HG02610 (cell line): Measurements from ENCODE around the gene SCNN1A.

ENCODE experiments used
- ATAC-seq: cut with Tn5 transposase; IDR thresholded peaks from one replicate; pipeline ENCODE4 v1.9.1; 2021; ENCODE audit warnings: mild to moderate bottlenecking, moderate library complexity; ENCODE audit not compliant: unreplicated experiment

Gene SCNN1A

DNA sequence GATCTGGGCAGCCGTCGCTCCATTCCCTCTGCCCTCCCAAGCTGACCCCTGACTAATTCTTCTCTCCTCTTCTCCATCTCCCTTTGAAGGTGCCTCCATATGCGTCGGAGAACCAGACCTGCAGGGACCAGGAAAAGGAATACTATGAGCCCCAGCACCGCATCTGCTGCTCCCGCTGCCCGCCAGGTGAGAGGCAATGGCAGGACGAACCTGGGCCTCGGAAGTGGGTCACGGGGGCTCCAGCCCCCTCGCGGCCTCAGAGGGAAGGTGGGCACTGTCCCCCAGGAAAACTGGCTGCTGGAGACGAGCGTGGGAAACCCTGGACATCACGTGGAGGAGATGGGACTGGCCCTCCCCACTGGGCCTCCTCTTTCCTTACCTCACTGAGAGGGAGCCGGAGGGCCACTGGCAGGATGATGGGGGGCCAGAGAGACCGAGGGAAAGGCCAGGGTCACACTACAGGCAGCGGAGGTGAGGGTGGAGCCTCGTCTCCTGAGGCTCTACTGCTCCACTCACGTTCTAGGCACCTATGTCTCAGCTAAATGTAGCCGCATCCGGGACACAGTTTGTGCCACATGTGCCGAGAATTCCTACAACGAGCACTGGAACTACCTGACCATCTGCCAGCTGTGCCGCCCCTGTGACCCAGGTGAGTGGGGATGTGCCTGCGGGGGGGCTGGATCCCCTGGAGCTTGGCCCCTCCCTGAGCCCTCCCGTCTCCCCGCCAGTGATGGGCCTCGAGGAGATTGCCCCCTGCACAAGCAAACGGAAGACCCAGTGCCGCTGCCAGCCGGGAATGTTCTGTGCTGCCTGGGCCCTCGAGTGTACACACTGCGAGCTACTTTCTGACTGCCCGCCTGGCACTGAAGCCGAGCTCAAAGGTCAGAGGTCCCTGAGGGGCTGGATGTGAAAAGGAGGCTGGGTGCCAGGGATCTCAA, 9.4 kb upstream of the SCNN1A start:
- ATAC-seq: no peak

DNA sequence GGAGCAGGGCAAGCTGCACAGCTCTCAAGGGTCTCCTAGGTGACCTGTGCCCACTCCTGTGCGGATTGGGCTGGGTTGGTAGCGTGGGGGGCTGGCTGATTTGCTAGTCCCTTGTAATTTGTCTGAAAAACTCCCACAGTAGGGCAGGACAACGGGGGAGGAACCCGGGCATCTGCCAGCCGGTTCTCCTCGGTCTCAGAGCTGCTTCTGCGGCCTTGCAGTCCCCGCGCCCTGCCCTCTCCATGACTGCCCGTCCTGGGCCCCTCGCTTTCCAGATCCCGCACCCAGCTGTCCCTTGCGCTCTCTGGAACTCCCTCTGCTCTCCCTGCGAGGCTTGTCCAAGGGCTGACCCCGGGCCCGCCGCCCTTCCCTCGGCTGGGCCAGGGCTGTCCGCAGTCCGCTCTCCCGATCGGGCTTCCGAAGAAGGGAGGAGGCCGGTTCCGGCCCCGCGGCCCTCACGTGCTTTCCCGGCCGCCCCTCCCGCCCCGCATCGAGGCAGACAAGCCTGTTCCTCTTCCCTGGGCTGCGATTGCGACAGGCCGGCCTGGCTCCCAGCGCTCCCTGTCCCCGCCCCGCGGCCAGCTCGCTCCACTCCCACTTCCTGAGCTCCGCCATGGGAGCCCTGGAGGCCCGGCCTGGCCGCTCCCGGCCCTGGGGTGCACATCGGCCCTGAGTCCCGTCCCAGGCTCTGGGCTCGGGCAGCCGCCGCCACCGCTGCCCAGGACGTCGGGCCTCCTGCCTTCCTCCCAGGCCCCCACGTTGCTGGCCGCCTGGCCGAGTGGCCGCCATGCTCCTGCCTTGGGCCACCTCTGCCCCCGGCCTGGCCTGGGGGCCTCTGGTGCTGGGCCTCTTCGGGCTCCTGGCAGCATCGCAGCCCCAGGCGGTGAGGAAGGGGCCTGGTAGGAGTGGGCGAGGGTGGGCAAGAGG, 8.5 kb upstream of the SCNN1A start, which contains the start of gene LTBR:
Gene LTBR, plus strand, starts transcription at position 591 of the 927 bp plus-strand sequence. Its CDS starts 197 bp downstream, at position 788.
- no peak for ATAC-seq

DNA sequence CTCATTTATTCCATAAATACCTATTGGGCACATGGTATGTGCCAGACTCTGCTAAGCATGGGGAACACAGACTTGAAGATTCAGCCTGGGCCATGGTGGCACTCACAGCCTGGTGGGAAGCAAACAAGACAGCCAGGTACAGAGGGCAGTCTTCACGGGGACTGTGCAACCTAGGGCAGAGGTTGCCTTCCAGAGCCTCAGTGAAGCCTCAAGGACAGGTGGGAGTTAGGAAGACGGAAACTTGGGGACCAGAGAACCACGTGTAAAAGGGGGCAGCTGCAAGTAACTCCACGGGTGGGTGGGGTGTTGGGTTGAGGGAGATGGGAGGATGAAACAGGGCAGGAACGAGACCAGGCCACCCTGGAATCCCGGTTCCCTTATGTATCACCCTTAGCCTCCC, 7.6 kb upstream of the SCNN1A start:
- no peak for ATAC-seq

DNA sequence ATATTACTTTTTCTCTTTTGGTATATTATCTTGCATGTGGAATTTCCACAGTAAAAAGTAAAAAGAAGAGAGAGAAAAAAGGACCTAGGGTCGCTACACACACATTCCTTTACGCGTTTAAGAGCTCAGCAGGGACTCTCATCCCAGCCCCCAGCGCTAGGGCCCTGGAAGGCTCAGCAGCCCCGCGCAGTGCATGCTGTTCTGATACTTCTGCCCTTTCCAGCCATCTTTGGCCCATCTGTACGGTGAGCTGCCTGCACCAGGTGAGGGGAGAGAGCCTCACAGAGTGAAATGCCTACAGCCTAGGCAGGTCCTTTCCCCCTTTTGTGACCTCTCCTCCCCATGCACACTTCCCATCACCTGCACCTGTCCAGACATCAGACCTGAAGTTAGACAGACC, 7.0 kb upstream of the SCNN1A start:
- no peak for ATAC-seq

DNA sequence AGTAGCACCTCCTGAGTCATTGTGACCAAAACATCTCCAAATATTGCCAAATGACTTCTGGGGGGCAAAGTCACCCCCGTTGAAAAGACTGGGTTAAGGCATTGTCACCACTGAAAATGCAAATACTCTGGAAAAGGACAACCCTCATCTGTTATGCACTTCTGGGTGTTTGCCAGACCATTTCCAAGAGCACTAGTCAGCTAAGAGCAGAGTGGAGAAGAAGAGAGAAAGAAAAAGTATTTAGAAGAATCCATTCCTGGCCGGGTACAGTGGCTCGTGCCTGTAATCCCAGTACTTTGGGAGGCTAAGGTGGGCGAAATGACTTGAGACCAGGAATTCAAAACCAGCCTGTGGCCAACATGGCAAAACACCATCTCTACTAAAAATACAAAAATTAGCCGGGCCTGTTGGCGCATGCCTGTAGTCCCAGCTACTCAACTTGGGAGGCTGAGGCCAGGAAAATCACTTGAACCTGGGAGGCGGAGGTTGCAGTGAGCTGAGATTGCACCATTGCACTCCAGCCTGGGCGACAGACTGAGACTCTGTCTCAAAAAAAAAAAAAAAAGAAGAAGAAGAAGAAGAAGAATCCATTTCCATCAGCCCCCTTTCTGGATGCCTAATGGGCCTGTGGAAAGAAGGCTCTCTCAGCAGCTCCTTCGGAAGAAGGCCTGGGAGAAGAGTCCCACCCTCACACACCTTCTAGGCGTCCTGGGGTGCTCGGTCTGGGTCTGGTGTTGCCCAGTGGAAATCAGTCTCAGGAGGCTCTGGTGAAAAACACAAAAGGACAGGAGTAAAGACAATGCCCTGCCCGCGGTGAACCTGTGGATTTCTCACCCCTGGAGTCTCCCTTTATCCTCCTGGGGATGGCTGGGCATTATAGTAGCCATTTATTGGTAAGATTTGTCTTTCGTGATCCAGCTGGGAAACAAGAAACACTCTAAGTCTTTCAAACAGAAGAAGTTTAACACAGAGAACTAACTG, 5.1 kb upstream of the SCNN1A start:
- ATAC-seq: no peak

DNA sequence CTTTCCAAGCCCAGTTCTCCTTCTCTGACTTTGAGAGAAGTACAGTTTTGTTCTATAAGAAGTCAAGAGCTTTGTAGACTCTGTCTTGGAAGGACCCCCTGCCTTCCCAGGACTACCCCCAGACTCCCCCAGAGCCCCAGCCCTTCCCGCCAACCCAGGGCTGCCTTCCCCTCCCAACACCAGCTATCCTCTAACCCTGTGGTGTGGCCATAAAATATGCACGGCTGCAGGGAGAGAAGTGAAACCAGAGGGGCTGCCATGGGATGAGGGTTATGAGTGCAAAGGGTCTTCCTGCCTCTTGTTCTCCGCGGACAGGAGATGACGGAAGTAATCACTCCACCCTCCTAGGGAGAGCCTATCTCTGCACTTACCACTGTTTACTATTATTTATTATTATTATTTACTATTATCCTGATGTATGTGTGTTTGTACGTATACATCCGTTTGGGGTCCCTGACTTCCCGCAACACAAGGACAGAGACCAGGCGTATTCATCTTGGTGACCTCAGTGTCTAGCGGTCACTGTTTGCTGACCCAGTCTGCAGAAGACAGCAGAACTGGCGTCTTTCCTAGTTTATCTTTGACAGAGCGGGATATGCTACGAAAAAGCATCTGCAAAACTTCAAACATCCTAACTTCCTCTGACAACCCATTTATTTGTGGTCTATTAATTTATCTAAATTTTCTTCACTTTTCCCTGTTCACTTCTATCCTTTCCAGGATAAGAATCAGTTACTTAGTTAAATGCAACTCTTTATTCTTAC, 3.5 kb upstream of the SCNN1A start:
- ATAC-seq: no peak

DNA sequence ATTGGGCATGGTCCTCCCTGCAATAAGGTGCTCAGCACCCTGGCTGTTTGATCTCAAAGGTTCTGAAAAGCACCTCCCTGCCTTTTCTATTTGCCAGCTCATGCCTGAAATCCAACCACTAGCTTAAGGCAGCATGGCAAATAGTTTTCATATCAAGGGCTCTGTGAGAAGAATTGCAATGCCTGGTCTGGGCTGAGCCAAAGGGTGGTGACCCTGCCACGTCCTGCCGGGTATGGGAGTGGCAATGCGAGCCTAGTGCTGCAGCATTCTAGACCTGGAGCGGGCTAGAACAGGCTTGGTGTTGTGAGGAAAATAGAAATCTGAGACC, 2.3 kb upstream of the SCNN1A start:
- ATAC-seq: no peak

DNA sequence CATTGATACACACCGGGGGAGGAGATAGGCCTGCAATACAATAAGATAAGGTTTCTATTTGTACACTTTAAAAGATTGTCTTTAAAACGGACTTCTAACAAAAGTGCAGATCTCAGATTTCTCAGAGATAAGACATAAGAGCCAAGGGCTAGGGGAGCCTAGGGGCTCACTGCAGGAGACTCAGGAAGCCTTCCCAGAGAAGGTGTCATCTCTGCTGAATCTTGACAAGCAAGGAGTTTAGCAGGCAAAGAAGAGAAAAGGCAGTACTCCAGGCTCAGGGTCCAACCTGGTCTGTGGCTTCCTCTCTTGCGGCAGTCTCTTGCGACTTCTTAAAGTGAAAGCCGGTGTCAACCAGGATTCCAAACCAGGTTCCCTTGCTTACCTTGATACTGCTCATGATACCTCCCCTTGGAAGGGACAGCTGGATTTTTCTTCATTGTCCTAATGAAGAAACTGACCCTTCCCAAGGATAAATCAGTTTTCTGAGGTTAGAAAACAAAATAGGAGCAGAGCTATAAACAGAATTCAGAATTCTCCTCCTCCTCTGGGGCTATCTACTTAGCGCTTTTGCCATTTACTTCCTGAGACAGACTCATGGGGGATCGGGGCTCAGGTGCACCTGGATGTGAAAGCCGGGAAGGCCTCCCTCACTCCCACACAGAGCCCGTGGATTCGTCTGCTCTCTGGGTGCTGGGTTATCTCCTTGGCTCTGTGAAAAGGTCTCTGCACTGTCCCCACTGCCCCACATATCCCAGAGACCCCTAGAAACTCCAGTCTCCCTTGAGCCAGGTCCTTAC, 1.7 kb upstream of the SCNN1A start:
- no peak for ATAC-seq

DNA sequence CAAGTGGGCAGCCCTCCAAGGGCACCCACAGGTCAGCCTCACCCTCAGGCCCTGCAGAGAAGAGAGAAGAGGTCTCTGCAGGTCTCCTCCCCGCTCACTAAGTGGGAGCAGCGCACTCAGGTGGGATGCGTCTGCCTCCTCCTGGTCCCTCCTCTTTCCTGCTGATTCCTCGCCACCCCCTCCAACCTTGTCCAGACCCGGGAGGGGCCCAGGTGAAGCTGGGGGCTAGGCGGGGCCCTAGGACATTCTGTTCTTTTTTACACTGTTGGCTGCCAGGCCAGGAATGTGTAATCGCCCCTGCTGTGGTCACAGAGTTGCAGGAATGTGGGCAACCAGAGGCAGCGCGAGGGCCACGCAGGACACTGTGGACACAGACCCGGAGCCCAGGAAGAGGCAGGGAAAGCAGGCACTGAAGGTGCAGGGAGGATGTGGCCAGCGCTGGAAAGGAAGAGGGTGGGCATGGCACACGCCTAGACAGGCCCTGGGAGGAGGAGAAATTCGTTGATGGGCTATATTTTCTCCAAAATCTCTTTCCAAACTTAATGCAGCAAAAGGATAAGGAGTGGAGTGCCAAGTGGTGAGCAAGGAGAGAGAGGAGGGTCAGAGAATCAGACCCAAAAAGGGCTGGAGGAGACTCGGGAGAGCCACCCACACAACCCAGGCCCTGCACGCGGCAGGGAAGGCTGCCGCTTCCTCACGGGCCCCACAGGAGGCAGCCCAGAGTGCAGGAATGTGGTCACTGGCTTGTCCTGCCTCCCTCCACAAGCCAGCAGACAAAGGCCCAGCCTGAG, 911 bp upstream of the SCNN1A start:
- no peak for ATAC-seq

DNA sequence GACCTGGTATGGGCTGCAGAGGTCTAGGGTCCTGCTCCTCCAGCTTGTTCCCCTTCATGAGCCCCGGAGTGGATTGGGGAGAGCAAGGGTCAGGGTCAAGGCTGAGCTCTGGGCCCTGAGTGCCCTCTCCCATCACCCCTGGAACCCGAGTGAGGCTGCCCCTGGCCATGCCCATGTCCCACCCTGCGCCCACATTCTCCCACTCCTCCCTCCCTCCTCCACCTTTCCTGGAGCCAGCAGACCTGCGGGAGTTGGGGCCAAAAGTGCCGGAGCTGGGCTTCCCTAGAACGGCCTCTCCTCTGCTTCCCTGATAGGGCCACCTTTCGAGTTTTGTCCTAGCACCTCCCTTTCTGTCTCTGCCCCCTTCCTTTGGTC, 590 bp downstream of the SCNN1A start:
- no peak for ATAC-seq

DNA sequence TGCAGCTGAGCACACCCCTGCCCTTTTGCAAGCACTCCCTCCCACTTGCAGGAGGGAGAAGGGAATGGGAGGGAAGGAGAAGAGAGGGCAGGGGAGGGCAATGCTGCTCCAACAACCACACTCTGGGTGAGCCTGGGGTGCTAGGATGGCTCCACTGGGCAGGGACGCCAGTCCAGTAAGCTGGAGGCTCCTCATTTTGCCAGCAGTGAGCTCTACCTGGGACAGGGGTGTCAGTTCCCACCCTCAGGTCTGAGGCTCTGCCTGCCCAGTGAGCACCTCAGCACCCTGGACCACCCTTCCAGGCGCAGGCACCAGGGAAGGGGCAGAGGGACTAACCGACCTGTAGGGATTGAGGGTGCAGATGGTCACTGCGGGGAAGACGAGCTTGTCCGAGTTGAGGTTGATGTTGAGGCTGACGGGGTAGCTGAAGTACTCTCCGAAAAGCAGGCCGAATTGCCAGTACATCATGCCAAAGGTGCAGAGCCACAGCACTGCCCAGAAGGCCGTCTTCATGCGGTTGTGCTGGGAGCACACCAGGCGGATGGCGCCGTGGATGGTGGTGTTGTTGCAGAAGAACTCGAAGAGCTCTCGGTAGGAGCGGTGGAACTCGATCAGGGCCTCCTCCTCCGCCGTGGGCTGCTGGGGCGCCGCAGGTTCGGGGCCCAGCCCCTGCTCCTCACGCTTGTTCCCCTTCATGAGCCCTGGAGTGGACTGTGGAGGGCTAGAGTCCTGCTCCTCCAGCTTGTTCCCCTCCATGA, 1.2 kb downstream of the SCNN1A start:
- no peak for ATAC-seq

DNA sequence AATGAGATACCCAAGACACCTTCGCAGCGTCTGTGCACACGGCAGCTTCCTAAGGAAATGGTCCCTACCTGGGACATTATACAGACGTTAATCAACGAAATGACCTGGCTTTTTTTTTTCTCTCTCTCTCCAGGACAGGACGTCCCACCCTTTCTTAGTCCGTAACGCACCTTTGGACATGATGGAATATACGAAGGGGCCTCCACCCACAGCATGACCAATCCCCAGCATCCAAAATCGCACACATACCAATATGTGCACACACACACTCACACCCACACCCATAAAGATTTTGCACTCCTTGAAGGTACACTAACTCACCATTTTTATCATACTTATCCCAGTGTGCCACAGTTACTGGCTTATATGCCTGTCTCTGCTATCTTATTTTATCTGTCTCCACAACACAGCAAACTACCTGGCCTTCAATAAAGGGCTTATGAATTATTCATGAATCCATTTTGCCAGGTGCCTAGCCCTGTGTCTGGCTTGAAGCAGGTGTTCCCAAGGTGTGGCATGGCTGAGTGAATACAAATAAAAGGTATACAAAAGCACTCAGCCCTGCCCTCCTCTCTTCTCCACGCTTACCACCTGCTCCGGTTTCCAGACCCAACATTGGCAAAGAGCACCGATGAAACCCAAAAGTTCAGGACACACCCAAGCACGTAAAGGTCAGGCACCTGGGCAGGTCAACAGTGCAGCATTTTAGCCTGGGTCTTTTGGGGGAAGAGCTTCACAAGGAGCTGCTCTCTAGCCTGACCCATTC, 2.2 kb downstream of the SCNN1A start:
- ATAC-seq: no peak

DNA sequence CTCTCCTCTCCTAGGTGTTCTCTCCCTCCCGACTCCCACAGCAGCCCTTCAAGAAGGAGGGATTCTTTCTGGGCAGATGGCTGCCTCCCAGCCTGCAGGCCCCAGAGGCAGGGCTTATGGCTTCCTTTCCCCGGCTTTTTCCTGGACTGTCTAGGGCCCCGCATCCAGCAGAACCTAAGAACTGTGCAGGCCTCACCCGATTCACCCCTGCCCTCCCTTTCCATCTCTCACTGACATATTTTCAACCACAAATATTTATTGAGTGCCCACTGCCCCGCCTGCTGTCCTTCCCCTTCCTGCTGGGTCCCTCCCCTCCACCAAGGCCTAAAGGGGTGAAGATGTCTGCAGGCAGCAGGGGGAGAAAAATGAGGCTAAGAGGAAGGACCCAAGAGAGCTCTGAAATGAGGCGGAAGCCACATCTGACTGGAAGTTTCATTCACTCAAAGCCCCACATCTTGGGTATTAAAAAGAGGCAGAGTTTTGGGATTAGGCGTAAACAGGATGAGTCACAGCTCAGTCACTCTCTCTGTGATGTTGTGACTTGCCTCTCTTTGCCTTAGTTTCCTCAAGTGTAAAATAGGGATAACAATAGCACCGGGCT, 2.9 kb downstream of the SCNN1A start:
- no peak for ATAC-seq

DNA sequence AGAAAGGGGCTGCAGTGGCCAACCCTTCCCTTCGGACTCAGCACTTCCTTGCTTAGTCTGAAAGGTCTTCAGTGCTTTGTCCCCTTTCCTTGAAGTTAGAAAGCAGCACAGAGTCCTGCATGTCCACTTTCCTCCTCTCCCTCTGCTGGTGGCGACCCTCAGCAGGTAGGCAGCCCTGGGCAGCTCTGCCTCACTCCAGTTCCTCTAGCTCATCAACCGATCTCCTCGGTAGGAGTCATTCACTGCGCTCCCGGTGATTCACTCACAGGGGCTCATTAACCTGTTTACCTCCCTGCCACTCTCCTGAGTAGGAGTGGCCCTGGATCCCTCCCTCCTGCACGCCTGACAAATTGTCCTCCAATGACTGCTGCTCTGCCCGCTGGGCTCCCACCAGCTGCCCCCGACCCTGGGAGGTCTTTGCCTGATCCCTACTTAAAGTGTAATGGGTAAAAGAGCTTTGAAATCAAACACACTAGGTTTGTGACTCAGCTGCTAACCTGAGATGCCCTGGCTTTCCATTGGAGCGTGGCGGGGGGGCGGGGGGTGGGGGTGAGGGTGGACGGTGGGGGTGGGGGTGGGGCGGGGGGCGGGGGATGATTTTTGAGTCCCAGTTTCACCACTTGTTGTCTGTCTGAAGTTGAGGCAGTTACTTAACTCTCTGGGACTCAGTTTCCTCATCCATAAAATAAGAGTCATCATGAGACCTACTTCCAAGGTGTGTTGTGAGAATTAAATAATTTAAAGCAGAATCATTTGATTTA, 4.2 kb downstream of the SCNN1A start:
- ATAC-seq: no peak

DNA sequence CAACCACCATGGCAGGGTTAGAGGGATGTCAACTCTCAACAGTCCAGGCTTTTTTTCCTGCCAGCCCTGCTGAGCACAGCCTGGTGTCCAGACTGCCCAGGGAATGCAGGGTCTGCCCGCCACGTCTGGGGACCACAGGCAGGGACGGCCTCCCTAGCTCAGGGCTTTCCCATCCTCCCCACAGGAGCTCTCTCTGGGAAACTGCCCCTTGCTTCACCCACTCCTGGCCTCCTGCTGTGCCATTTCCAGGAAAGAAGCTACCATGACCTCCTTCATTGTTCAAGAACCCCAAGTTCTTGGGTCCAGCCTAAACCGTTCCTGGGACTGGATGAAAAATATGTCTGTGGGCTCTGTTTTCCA, 4.8 kb downstream of the SCNN1A start:
- ATAC-seq: no peak
